HG02943 (cell line): Measurements from ENCODE around the gene LFNG.

Experiments
- ATAC-seq: cut with Tn5 transposase; IDR thresholded peaks from one replicate; pipeline ENCODE4 v1.9.1; 2021; ENCODE audit warnings: mild to moderate bottlenecking, low read depth, moderate library complexity; ENCODE audit not compliant: unreplicated experiment

Gene LFNG

GRCh38 chr7:2566348-2566889 is 46.8 kb downstream of the LFNG start:
- peak; percentile 25 for ATAC-seq

- peak; percentile 87 for ATAC-seq
Measured at GRCh38 chr7:2566890-2567678, 47.5 kb downstream of the LFNG start.

DNA sequence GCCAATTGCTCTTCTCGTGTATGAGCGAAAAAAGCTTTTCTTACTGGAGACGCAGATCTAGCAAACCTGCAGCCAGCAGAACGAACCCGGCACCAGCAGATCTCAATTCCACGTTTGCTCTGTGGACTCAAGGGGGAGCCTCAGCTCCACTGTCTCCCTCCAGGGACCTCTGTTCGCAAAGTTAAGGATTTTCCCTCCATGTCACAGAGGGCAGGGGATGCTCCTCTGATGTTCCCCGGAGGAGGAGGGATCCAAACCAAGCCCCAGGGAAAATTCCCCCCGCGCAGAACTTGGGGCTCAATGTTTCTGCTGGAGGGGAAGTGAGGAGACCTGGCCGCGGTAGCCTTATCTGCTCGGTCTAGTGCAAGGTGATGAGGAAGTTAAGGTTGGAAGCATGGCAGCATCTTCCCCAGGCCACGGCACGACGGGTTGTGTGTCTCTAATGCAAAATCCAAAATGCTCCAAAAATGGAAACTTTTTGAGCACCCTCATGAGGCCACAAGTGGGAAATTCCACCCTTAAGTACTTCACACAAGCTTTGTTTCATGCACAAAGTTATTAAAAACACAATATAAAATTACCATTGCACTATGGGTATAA is 48.2 kb downstream of the LFNG start:
- ATAC-seq: no peak

- no peak for ATAC-seq
Measured at GRCh38 chr7:2568521-2569223, 49.1 kb downstream of the LFNG start.

DNA sequence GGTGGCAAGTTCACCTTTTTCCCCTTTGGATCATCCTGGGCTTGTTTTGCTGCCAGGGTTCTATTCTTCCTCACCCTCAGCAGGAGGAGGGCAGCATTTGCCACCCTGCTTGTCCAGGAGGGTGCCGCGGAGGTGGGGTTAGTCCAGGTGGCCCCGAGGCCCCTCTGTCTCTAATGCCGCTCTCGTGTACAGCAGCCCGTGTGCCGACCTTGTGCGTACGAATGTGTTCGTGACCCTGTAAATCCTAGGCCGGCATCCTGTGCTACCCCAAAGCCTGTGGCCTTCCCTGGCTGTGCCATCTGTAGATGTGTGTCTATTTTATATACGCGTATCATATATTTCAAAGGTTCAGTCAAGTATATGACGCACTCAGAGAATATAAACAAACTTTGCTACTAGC is 49.8 kb downstream of the LFNG start:
- no peak for ATAC-seq

DNA sequence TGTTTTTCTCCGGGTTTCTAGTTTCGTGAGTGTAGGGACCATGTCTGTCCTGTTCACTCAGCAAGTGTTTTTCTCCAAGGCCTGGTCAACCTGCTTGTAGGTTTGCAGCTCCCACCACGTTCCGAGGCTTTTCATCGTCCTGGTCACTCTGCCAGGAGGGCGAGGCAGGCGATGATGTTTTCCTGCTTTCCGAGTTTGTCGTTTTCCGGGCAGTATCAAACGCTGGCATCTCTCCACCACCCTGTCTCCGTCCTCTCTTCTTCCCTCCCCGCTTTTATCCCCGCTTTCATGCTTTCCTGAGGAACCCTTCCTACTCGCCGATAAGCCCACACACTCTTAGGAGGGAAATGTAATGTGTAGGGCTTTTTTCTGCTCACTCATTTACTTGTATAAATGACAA is 50.4 kb downstream of the LFNG start:
- ATAC-seq: no peak

GRCh38 chr7:2571409-2571808 is 51.8 kb downstream of the LFNG start:
- no peak for ATAC-seq

DNA sequence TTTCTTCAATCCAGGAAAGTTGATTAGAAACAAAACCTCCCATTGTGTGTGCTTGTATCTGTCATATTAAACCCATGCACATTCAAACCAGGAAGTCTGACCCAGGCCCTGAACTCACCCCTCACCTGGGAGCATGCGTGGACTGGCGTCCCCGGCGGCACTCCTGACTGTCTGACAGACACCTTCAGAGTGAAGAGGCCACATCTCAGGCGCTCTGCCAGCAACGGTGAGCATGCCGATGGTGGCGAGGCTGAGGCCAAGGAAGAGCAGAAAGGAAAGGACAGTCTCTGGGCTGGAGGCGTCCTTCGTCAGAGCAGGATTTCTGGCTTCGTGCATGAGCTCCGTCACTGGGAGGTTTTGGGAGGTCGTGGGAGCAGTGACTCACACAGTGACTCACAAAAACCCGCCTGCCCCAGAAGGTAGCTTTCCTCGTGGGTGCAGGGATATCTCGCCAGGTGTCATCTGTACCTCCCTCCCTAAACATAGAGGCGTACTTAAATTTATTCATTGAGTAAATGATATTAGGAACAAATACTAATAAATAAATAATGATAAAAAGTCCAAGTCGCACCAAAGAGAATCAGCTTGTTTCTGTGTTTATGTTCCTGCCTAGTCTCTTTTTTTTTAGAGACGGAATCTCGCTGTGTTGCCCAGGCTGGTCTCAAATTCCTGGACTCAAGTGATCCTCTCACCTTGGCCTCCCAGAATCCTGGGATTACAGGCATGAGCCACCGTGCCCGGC is 52.7 kb downstream of the LFNG start:
- no peak for ATAC-seq

- ATAC-seq: no peak
Measured at GRCh38 chr7:2573761-2574160, 54.2 kb downstream of the LFNG start.

DNA sequence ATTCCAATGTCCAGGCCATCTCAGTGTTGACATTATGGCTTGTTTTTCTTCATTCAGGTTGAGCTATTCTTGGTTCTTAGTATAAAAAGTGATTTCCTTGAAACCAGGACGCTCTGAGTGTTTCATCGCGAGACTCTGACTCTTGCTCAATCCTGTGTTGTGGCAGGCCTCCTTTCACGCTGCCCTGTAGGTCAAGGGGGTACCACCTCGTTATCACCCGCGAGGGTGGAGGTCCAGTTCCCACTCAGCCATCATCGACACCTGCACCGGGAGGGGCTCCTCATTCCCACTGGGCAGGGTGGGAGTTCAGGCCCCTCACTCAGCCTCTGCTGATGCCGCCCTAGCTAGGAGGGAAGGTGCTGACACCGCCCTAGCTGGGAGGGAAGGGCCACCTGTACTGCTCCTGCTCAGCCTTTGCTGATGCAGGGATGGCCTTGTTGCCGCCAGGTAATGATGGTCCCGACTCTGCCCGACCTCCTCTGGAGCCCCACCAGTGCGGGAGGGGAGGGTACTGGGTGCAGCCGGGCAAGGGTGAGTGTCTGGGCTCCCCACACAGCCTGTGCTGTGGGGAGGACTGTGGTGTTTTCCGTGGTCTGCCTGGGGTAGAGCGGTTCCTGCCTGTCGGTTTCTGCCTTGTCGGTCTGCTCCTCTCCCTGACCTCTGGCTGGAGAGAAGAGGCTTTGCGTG is 55.6 kb downstream of the LFNG start:
- ATAC-seq: no peak

DNA sequence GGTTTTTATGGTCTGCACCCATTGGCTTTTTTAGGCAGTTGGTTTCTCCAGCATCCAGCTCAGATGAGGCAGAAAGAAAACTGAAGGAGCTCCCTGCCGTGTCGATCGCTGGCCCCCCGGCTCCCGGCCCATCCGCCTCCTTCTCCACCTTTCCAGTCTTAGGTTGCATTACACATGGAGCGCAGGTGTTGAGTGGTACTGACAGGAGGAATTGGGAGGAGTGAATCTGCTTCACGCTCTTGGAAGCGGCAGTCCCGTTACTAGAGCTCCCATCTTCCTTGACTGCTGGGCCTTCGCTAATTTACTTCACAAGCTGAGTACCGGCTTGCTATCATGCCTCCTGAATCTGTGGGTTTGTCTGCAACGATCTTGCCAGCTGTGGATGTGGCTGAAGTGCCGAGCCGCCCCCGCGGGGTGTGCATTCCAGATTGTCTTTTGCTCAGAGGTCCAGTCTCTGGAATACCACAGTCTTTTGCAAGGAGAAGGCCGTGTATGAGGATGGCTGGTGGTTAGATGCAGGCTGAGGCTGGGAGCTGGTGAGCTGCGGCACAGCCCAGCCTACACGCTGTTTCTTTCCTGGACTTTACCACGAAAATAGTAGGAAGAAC is 56.3 kb downstream of the LFNG start:
- ATAC-seq: no peak

- ATAC-seq: no peak
Measured at GRCh38 chr7:2576742-2577491, 57.3 kb downstream of the LFNG start.
